Measurements from ENCODE around the gene BRWD1.

The BRWD1 gene

GRCh38 chr21:39313571-39314142 is at the start of gene BRWD1:
BRWD1 (minus strand) TSS chr21:39313632; CDS start chr21:39313491, 141 bp downstream.
- DNase-seq: peak; percentile 88

- no peak for DNase-seq
Observed at GRCh38 chr21:39362733-39363132, 49.3 kb upstream of the BRWD1 start.

GRCh38 chr21:39359382-39359781 is 46.0 kb upstream of the BRWD1 start:
- DNase-seq: no peak

GRCh38 chr21:39353295-39353694 is 39.9 kb upstream of the BRWD1 start:
- DNase-seq: no peak

- DNase-seq: no peak
Observed at GRCh38 chr21:39350094-39351005, 36.9 kb upstream of the BRWD1 start.

- peak; percentile 97 for DNase-seq
Observed at GRCh38 chr21:39349211-39350093, 36.0 kb upstream of the BRWD1 start.

GRCh38 chr21:39348355-39349210 is 35.2 kb upstream of the BRWD1 start, which contains the start of gene HMGN1:
HMGN1 (minus strand) TSS chr21:39349088; CDS start chr21:39348917, 171 bp downstream.
- peak; percentile 95 for DNase-seq

GRCh38 chr21:39348040-39348354 is 34.6 kb upstream of the BRWD1 start:
- DNase-seq: no peak

- no peak for DNase-seq
Observed at GRCh38 chr21:39347537-39347936, 34.1 kb upstream of the BRWD1 start.

- no peak for DNase-seq
Observed at GRCh38 chr21:39346671-39347331, 33.4 kb upstream of the BRWD1 start.

- no peak for DNase-seq
Observed at GRCh38 chr21:39346206-39346605, 32.8 kb upstream of the BRWD1 start.

GRCh38 chr21:39345440-39345839 is 32.0 kb upstream of the BRWD1 start:
- no peak for DNase-seq

- DNase-seq: no peak
Observed at GRCh38 chr21:39344848-39345247, 31.4 kb upstream of the BRWD1 start.

GRCh38 chr21:39341249-39341923 is 28.0 kb upstream of the BRWD1 start:
- DNase-seq: no peak

GRCh38 chr21:39340687-39341086 is 27.3 kb upstream of the BRWD1 start:
- DNase-seq: no peak

- DNase-seq: no peak
Observed at GRCh38 chr21:39339231-39339630, 25.8 kb upstream of the BRWD1 start.

GRCh38 chr21:39336457-39337008 is 23.1 kb upstream of the BRWD1 start:
- no peak for DNase-seq

- no peak for DNase-seq
Observed at GRCh38 chr21:39334611-39335010, 21.2 kb upstream of the BRWD1 start.

- no peak for DNase-seq
Observed at GRCh38 chr21:39332175-39332574, 18.7 kb upstream of the BRWD1 start.

GRCh38 chr21:39330001-39330400 is 16.6 kb upstream of the BRWD1 start:
- DNase-seq: no peak

- DNase-seq: no peak
Observed at GRCh38 chr21:39327727-39328126, 14.3 kb upstream of the BRWD1 start.

Data from left hindlimb (tissue), 1 donor.